ENCODE measurements around the gene PTPRN2. TPM values are rescaled to one million over a fixed set of nuclear protein-coding genes. Genes with fewer than 3 reads are reported as not detected.

The PTPRN2 gene
- total RNA-seq, 1 experiment from 2014 or later = 2.1 TPM

- H3K27ac ChIP-seq (ENCODE audit: low read depth, low read length) = no peak overlapping the region
- no peak overlapping the region for H3K4me2 ChIP-seq (ENCODE audit: low read length)
- H3K9me3 ChIP-seq (ENCODE audit: control insufficient read depth in 1 of 2, insufficient read depth in 1 of 2, low read depth in 1 of 2, low read length in 2 of 2) = no peaks in the 10 kb centered on the region
- no peak overlapping the region for H3K9ac ChIP-seq (ENCODE audit: low read length)
- no peak overlapping the region for H3K4me3 ChIP-seq (replicated peaks in 1 of 2; ENCODE audit: low read depth in 1 of 2, low read length in 2 of 2)
- H3K27me3 ChIP-seq (ENCODE audit: insufficient read depth, low read length) = peaks cover 2% of the 10 kb centered on the region; the same call in 1 of the 2 replicates
- no peaks in the 10 kb centered on the region for H3K79me2 ChIP-seq (ENCODE audit: insufficient read depth, low read length)
- H3K9me2 ChIP-seq (ENCODE audit: insufficient read depth) = no peaks in the 10 kb centered on the region
- intact Hi-C loops (cut with micrococcal nuclease) = no loop called here
- no peaks in the 10 kb centered on the region for H4K20me1 ChIP-seq (ENCODE audit: insufficient read depth)
- ATAC-seq = no peak
- RAD21 ChIA-PET (ENCODE audit: low non-redundant PET in 1 of 2, low total read pairs in 2 of 2, uncharacterized antibody in 2 of 2, unreplicated experiment in 2 of 2) = no interaction called here
- CTCF ChIA-PET = no interaction called here
- H2AFZ ChIP-seq (ENCODE audit: low read depth, low read length, poor library complexity, severe bottlenecking) = no peak overlapping the region
- TF ChIP-seq CEBPB (IDR thresholded peaks at IDR 0.05; ENCODE audit: low read depth) = no peak
- TF ChIP-seq EGR1 (IDR thresholded peaks at IDR 0.05; ENCODE audit: low read depth) = no peak
- no peak for TF ChIP-seq ELF1 (IDR thresholded peaks at IDR 0.05; ENCODE audit: borderline replicate concordance, low read depth)
- no peak for TF ChIP-seq FOSL1 (IDR thresholded peaks at IDR 0.05; ENCODE audit: low read depth)
- TF ChIP-seq JUND (IDR thresholded peaks at IDR 0.05) = no peak
- TF ChIP-seq MAX (IDR thresholded peaks at IDR 0.05) = no peak
- no peak for TF ChIP-seq SP1 (IDR thresholded peaks at IDR 0.05; ENCODE audit: low read depth)
- no peak for TF ChIP-seq REST (IDR thresholded peaks at IDR 0.05; ENCODE audit: low read depth)
- no peak for TF ChIP-seq YY1 (IDR thresholded peaks at IDR 0.05; ENCODE audit: extremely low read depth, insufficient replicate concordance, low read depth, low read length)
- TF ChIP-seq ZNF274 (IDR thresholded peaks at IDR 0.05; ENCODE audit: low read depth, low read length) = no peak
- no peak for TF ChIP-seq CTCF (IDR thresholded peaks at IDR 0.05 in 2 of 3, conservative IDR thresholded peaks at IDR 0.05 in 1 of 3; ENCODE audit: borderline replicate concordance in 1 of 3, insufficient read depth in 1 of 3, low read depth in 2 of 3, low read length in 2 of 3)
- BruUV-seq (replicated peaks) = no TSS peak
- DNase-seq (ENCODE audit: low read depth, low spot score) = no peak
- no peaks in the 10 kb centered on the region for H3K36me3 ChIP-seq (ENCODE audit: control insufficient read depth in 1 of 2, insufficient read depth in 2 of 2, low read length in 2 of 2)
- POLR2A ChIA-PET = no interaction called here
- H3K4me1 ChIP-seq (ENCODE audit: control insufficient read depth in 1 of 2, insufficient read depth in 2 of 2, low read length in 2 of 2) = no peaks in the 10 kb centered on the region
These were observed 421.0 kb downstream of the PTPRN2 start for GRCh38 chr7:158166386-158167340.
